Activated T-helper 1 cell treated with anti-CD3 and anti-CD28 coated beads, Interleukin-12 subunit alpha, Interleukin-12 subunit beta, Interleukin-2, Interleukin-4 antibody, amounts not matched to agents 30 ng/mL and 10 ng/mL and 1 ng/mL, durations not matched to agents 14 hours and 24 hours and 36 hours (primary cell): ENCODE data around the gene GRIN2C. TPM values are rescaled to one million over a fixed set of nuclear protein-coding genes. Genes with fewer than 3 reads are reported as not detected.
"Not testable (repeated sequence)": the region's sequence is repeated elsewhere in the genome, so short reads cannot be mapped to it uniquely, and the experiment has no call there.

Experiments used
- DNase-seq: peaks from one replicate; pipeline ENCODE4 v3.0.0; 2021; ENCODE audit warnings: low spot score
- H3K27ac Mint-ChIP-seq: one replicate; pipeline ENCODE4 v1.8.0; 2021; ENCODE audit warnings: mild to moderate bottlenecking, mixed read lengths
- H3K27me3 Mint-ChIP-seq: one replicate; pipeline ENCODE4 v1.8.0; 2022; ENCODE audit warnings: mild to moderate bottlenecking, moderate library complexity, mixed read lengths; ENCODE audit not compliant: insufficient read depth
- H3K36me3 Mint-ChIP-seq: one replicate; pipeline ENCODE4 v1.8.0; 2021; ENCODE audit warnings: low read depth, mixed read lengths
- H3K4me1 Mint-ChIP-seq: one replicate; pipeline ENCODE4 v1.8.0; 2021; ENCODE audit warnings: low read depth, mixed read lengths
- H3K4me3 Mint-ChIP-seq: one replicate; pipeline ENCODE4 v1.8.0; 2021; ENCODE audit warnings: mild to moderate bottlenecking, moderate library complexity, mixed read lengths
- H3K9me3 Mint-ChIP-seq: one replicate; pipeline ENCODE4 v1.8.0; 2021; ENCODE audit warnings: mixed read lengths
- intact Hi-C: fragments of 100-400 bp; cut with micrococcal nuclease; formaldehyde crosslinking; loops from one replicate; pipeline ENCODE4 v1.15.1; 2024
- total RNA-seq: library from RNA; stranded (reverse); gene quantifications from 2 replicates; pipeline ENCODE4 v1.2.3, GENCODE V29; 2022

Gene GRIN2C
- 0.02 and 0.34 TPM in 2 replicates for total RNA-seq

- intact Hi-C loops, result no loop called here
These were observed at the start of gene GRIN2C for GRCh38 chr17:74859459-74860228. TSS of gene GRIN2C (minus strand) at chr17:74859885. CDS start at chr17:74855092, 4,793 bp downstream.

GRCh38 chr17:74909097-74909496 is 49.4 kb upstream of the GRIN2C start:
- H3K4me3 Mint-ChIP-seq, DNase-seq, H3K27ac Mint-ChIP-seq, intact Hi-C loops, H3K9me3 Mint-ChIP-seq, H3K36me3 Mint-ChIP-seq, H3K4me1 Mint-ChIP-seq: not testable (repeated sequence)
- H3K27me3 Mint-ChIP-seq, result peaks cover 14% of the 10 kb centered on the region

More at GRCh38 chr17:74859459-74860228, at the start of gene GRIN2C:
- peaks cover 7% of the 10 kb centered on the region for H3K36me3 Mint-ChIP-seq
- peaks cover 45% of the 10 kb centered on the region for H3K27me3 Mint-ChIP-seq
- peak within 1 kb of the TSS; percentile 22 for H3K4me3 Mint-ChIP-seq
- H3K9me3 Mint-ChIP-seq, result no peaks in the 10 kb centered on the region
- H3K27ac Mint-ChIP-seq, result no peak within 1 kb of the TSS
- DNase-seq, result peak; percentile 23
- H3K4me1 Mint-ChIP-seq, result peaks cover 5% of the 10 kb centered on the region

GRCh38 chr17:74907012-74907411 is 47.3 kb upstream of the GRIN2C start:
- Mint-ChIP-seq H3K4me3 (no peak overlapping the region), H3K9me3 (no peaks in the 10 kb centered on the region), H3K27me3 (peaks cover 13% of the 10 kb centered on the region), H3K4me1 (no peaks in the 10 kb centered on the region), H3K27ac (no peak overlapping the region), H3K36me3 (no peaks in the 10 kb centered on the region)
- intact Hi-C loops, result no loop called here
- no peak for DNase-seq

DNA sequence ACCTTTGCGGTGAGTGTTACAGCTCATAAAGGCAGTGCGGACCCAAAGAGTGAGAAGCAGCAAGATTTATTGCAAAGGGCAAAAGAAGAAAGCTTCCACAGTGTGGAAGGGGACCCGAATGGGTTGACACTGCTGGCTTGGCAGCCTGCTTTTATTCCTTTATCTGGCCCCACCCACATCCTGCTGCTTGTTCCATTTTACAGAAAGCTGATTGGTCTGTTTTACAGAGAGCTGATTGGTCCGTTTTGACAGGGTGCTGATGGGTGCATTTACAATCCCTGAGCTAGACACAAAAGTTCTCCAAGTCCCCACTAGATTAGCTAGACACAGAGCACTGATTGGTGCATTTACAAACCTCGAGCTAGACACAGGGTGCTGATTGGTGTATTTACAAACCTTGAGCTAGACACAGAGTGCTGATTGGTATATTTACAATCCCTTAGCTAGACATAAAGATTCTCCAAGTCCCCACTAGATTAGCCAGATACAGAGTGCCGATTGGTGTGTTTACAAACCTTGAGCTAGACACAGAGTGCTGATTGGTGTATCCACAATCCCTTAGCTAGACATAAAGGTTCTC is 46.6 kb upstream of the GRIN2C start:
- H3K36me3 Mint-ChIP-seq, intact Hi-C loops, H3K4me1 Mint-ChIP-seq, DNase-seq, H3K4me3 Mint-ChIP-seq, H3K9me3 Mint-ChIP-seq, H3K27ac Mint-ChIP-seq: not testable (repeated sequence)
- peaks cover 13% of the 10 kb centered on the region for H3K27me3 Mint-ChIP-seq

- Mint-ChIP-seq H3K4me3 (no peak overlapping the region), H3K27ac (no peak overlapping the region), H3K36me3 (no peaks in the 10 kb centered on the region), H3K4me1 (no peaks in the 10 kb centered on the region), H3K27me3 (peaks cover 13% of the 10 kb centered on the region), H3K9me3 (no peaks in the 10 kb centered on the region)
- no peak for DNase-seq
- intact Hi-C loops, result no loop called here
These were observed 45.2 kb upstream of the GRIN2C start for GRCh38 chr17:74904687-74905409.

DNA sequence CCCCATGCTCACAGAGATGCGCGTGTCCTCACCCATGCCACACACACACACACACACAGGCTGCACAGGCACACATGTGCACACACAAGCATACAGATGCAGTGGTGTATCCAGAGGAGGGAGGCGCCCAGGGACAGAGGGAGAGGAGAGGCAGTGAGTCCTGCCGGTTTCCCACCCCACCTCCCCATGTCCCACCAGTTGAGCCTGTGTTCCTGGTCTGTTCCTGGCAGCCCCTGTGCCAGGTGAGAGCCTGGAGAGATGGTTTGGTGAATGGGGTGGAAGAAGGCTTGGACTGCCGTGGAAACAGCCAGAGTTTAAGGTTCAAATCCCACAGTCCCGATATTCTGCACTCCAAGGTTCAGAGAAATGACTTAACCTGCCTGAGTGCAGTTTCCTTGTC is 44.0 kb upstream of the GRIN2C start:
- H3K27me3 Mint-ChIP-seq, result peaks cover 6% of the 10 kb centered on the region

DNA sequence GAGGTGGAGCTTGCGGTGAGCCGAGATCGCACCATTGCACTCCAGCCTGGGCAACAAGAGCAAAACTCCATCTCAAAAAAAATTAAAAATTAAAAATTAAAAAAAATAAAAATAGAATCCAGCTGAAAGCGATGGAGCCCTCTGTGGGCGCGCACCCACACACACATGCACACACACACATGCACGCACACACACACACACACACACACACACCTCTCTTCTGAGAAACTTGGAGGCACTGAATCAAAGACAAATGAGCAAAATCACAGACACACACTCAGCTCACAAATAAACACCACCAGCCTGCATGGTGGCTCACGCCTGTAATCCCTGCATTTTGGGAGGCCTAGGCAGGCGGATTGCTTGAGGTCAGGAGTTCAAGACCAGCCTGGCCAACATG is 43.3 kb upstream of the GRIN2C start:
- intact Hi-C loops, result no loop called here
- peaks cover 11% of the 10 kb centered on the region for H3K27me3 Mint-ChIP-seq
- DNase-seq, result no peak
- H3K36me3 Mint-ChIP-seq, result no peaks in the 10 kb centered on the region
- H3K4me1 Mint-ChIP-seq, result no peaks in the 10 kb centered on the region
- no peaks in the 10 kb centered on the region for H3K9me3 Mint-ChIP-seq
- H3K4me3 Mint-ChIP-seq, result no peak overlapping the region
- H3K27ac Mint-ChIP-seq, result no peak overlapping the region

More for the DNA sequence above, 44.0 kb upstream of the GRIN2C start:
- no peak overlapping the region for H3K4me3 Mint-ChIP-seq
- no peaks in the 10 kb centered on the region for H3K36me3 Mint-ChIP-seq
- H3K9me3 Mint-ChIP-seq, result no peaks in the 10 kb centered on the region
- intact Hi-C loops, result no loop called here
- H3K27ac Mint-ChIP-seq, result no peak overlapping the region
- DNase-seq, result no peak
- H3K4me1 Mint-ChIP-seq, result no peaks in the 10 kb centered on the region

- H3K36me3 Mint-ChIP-seq, result no peaks in the 10 kb centered on the region
- H3K4me3 Mint-ChIP-seq, result no peak overlapping the region
- peaks cover 12% of the 10 kb centered on the region for H3K27me3 Mint-ChIP-seq
- intact Hi-C loops, result no loop called here
- no peak for DNase-seq
- no peaks in the 10 kb centered on the region for H3K4me1 Mint-ChIP-seq
- H3K27ac Mint-ChIP-seq, result no peak overlapping the region
- H3K9me3 Mint-ChIP-seq, result no peaks in the 10 kb centered on the region
These were observed 41.9 kb upstream of the GRIN2C start for GRCh38 chr17:74901353-74902135.

- Mint-ChIP-seq H3K27me3 (peaks cover 25% of the 10 kb centered on the region), H3K36me3 (no peaks in the 10 kb centered on the region), H3K9me3 (no peaks in the 10 kb centered on the region), H3K4me3 (no peak overlapping the region), H3K4me1 (no peaks in the 10 kb centered on the region), H3K27ac (no peak overlapping the region)
- intact Hi-C loops, result no loop called here
- no peak for DNase-seq
These were observed 40.5 kb upstream of the GRIN2C start for GRCh38 chr17:74900208-74900607.

- no peak for DNase-seq
- H3K36me3 Mint-ChIP-seq, result no peaks in the 10 kb centered on the region
- intact Hi-C loops, result no loop called here
- H3K4me3 Mint-ChIP-seq, result no peak overlapping the region
- H3K27ac Mint-ChIP-seq, result no peak overlapping the region
- H3K9me3 Mint-ChIP-seq, result no peaks in the 10 kb centered on the region
- H3K27me3 Mint-ChIP-seq, result peaks cover 37% of the 10 kb centered on the region
- H3K4me1 Mint-ChIP-seq, result no peaks in the 10 kb centered on the region
These were observed 38.8 kb upstream of the GRIN2C start for GRCh38 chr17:74898376-74898946.

DNA sequence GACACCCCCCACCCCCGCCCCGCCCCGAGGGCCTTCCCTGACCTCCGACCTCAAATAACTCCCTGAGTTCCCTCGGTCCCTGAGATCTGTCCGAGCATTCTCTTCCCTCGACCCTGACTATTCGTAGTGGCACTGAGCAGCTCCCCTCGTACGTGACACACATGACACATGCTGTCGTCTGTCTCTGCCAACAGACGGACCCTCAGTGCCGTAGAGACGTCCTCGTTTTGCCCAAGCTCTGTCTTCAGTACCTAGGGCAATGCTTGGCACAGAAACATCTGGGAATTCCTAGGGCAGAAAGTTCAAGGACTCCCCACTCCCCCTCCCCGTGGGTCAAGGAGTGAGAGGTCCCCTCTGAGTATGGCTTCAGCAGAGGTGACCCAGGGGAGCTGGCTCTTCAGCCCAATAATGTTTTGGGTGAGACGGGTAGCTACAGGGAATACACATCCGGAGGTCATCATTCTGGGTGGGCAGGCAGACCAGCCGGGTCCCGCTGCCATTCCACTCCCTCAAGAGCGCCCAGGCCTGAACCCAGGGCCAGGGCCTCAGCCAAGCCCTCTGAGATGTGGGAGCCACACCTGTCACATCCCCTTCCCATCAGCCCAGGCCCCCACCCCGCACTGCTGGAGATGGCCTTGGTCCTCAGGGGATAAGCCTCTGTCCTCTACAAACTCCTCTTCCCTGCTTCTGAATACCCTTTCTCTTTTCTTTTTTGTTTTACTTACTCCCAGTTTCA is 34.4 kb upstream of the GRIN2C start:
- H3K36me3 Mint-ChIP-seq, result no peaks in the 10 kb centered on the region
- peaks cover 49% of the 10 kb centered on the region for H3K27me3 Mint-ChIP-seq
- no peak overlapping the region for H3K4me3 Mint-ChIP-seq
- DNase-seq, result no peak
- intact Hi-C loops, result no loop called here
- no peaks in the 10 kb centered on the region for H3K4me1 Mint-ChIP-seq
- H3K27ac Mint-ChIP-seq, result no peak overlapping the region
- H3K9me3 Mint-ChIP-seq, result no peaks in the 10 kb centered on the region
